Activated naive CD8-positive, alpha-beta T cell treated with anti-CD3 and anti-CD28 coated beads for 36 hours (primary cell): Measurements from ENCODE around the gene FBXL17. TPM values are rescaled to one million over a fixed set of nuclear protein-coding genes. Genes with fewer than 3 reads are reported as not detected.

ENCODE experiments used
- DNase-seq: peaks from one replicate; pipeline ENCODE4 v3.0.0; 2021
- H3K27ac Mint-ChIP-seq: one replicate; pipeline ENCODE4 v1.8.0; 2022; ENCODE audit warnings: mild to moderate bottlenecking, moderate library complexity, mixed read lengths
- H3K27me3 Mint-ChIP-seq: one replicate; pipeline ENCODE4 v1.8.0; 2022; ENCODE audit warnings: mild to moderate bottlenecking, mixed read lengths
- H3K36me3 Mint-ChIP-seq: one replicate; pipeline ENCODE4 v1.8.0; 2021; ENCODE audit warnings: mild to moderate bottlenecking, mixed read lengths
- H3K4me1 Mint-ChIP-seq: one replicate; pipeline ENCODE4 v1.8.0; 2021; ENCODE audit warnings: mixed read lengths
- H3K4me3 Mint-ChIP-seq: one replicate; pipeline ENCODE4 v1.8.0; 2022; ENCODE audit warnings: mild to moderate bottlenecking, moderate library complexity, mixed read lengths
- H3K9me3 Mint-ChIP-seq: one replicate; pipeline ENCODE4 v1.8.0; 2022; ENCODE audit warnings: mixed read lengths
- total RNA-seq, 2 experiments: library from RNA; stranded (reverse); gene quantifications; one replicate each; pipeline ENCODE4 v1.2.3, GENCODE V29; 2021

Gene FBXL17
- total RNA-seq, 2 experiments from 2014 or later = 3.6 to 4.5 TPM

DNA sequence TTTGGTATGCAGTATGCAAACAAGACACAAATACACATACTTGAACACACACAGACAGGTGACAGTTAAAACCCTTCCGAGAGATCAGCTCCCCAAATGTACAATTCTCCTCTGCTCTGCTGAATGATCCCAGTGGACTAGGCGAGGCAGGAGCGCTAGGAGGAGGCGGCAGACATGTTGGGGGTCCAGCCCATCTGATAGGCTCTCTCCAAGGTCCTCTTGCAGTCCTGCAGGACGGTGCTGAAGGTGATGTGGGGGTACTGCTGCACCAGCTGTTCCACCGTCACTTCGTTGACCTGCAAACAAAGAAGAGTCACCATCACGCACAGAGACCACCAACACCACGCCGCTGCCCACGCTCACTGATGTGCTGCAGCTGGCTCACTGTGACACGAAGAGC is 520.3 kb downstream of the FBXL17 start:
- H3K9me3 Mint-ChIP-seq = peaks cover 2% of the 10 kb centered on the region
- H3K4me3 Mint-ChIP-seq = no peak overlapping the region
- DNase-seq = no peak
- H3K4me1 Mint-ChIP-seq = no peaks in the 10 kb centered on the region
- no peaks in the 10 kb centered on the region for H3K27me3 Mint-ChIP-seq
- no peak overlapping the region for H3K27ac Mint-ChIP-seq
- peaks cover 14% of the 10 kb centered on the region for H3K36me3 Mint-ChIP-seq

GRCh38 chr5:107860044-107860443 is 521.9 kb downstream of the FBXL17 start:
- Mint-ChIP-seq H3K27me3 (no peaks in the 10 kb centered on the region), H3K27ac (no peak overlapping the region), H3K4me1 (no peaks in the 10 kb centered on the region), H3K9me3 (peaks cover 2% of the 10 kb centered on the region), H3K4me3 (no peak overlapping the region), H3K36me3 (peaks cover 12% of the 10 kb centered on the region)
- no peak for DNase-seq

GRCh38 chr5:107858788-107859187 is 523.1 kb downstream of the FBXL17 start:
- no peak overlapping the region for H3K27ac Mint-ChIP-seq
- no peaks in the 10 kb centered on the region for H3K4me1 Mint-ChIP-seq
- peaks cover 2% of the 10 kb centered on the region for H3K9me3 Mint-ChIP-seq
- no peaks in the 10 kb centered on the region for H3K27me3 Mint-ChIP-seq
- no peak overlapping the region for H3K4me3 Mint-ChIP-seq
- DNase-seq = no peak
- H3K36me3 Mint-ChIP-seq = peaks cover 6% of the 10 kb centered on the region

DNA sequence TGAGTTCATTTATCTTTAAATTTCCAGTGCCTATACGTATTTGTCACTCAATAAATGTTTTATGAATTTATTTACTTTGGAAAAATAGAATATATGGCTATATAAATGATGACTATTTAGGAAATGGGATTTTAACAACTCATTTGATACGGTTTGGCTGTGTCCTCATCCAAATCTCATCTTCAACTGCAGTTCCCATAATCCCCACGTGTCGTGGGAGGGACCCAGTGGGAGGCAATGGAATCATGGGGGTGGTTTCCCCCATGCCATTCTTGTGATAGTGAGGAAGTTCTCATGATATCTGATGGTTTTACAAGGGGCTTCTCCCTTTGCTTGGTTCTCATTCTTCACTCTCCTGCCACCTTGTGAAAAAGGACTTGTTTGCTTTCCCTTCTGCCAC is 523.6 kb downstream of the FBXL17 start:
- Mint-ChIP-seq H3K36me3 (peaks cover 6% of the 10 kb centered on the region), H3K27me3 (no peaks in the 10 kb centered on the region), H3K4me3 (no peak overlapping the region), H3K9me3 (peaks cover 2% of the 10 kb centered on the region), H3K4me1 (no peaks in the 10 kb centered on the region), H3K27ac (no peak overlapping the region)
- DNase-seq = no peak

GRCh38 chr5:107857785-107858184 is 524.1 kb downstream of the FBXL17 start:
- no peak overlapping the region for H3K27ac Mint-ChIP-seq
- DNase-seq = no peak
- no peaks in the 10 kb centered on the region for H3K27me3 Mint-ChIP-seq
- no peak overlapping the region for H3K4me3 Mint-ChIP-seq
- H3K36me3 Mint-ChIP-seq = peaks cover 4% of the 10 kb centered on the region
- H3K9me3 Mint-ChIP-seq = peaks cover 2% of the 10 kb centered on the region
- no peaks in the 10 kb centered on the region for H3K4me1 Mint-ChIP-seq

- Mint-ChIP-seq H3K27ac (no peak overlapping the region), H3K4me3 (no peak overlapping the region), H3K27me3 (no peaks in the 10 kb centered on the region), H3K4me1 (no peaks in the 10 kb centered on the region), H3K36me3 (no peaks in the 10 kb centered on the region), H3K9me3 (peaks cover 2% of the 10 kb centered on the region)
- no peak for DNase-seq
Measured at GRCh38 chr5:107855171-107855570, 526.7 kb downstream of the FBXL17 start.

- Mint-ChIP-seq H3K4me1 (no peaks in the 10 kb centered on the region), H3K9me3 (peaks cover 2% of the 10 kb centered on the region), H3K27ac (no peak overlapping the region), H3K27me3 (no peaks in the 10 kb centered on the region), H3K36me3 (no peaks in the 10 kb centered on the region), H3K4me3 (no peak overlapping the region)
- no peak for DNase-seq
Measured at GRCh38 chr5:107853696-107854095, 528.2 kb downstream of the FBXL17 start.

DNA sequence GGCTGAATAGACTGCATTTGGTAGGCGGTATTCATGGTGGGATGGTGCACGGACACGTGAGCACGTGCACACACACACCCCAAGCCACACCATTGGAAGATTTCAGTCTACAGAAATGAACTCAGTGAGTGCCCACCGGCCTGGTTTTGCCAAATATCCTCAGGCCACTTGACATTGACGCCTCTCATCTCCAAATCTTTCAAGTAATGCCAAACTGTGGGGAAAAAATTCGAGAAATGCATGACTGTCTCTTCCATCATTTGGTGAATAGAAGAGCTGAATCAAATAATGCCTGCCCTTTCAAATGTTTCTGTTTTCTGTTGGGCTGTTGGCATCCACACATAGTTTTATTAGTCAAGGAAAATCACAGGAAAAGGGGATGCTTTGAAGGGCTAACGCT is 528.9 kb downstream of the FBXL17 start:
- H3K36me3 Mint-ChIP-seq = no peaks in the 10 kb centered on the region
- H3K27ac Mint-ChIP-seq = no peak overlapping the region
- H3K9me3 Mint-ChIP-seq = no peaks in the 10 kb centered on the region
- H3K4me3 Mint-ChIP-seq = no peak overlapping the region
- no peaks in the 10 kb centered on the region for H3K4me1 Mint-ChIP-seq
- no peaks in the 10 kb centered on the region for H3K27me3 Mint-ChIP-seq
- no peak for DNase-seq

DNA sequence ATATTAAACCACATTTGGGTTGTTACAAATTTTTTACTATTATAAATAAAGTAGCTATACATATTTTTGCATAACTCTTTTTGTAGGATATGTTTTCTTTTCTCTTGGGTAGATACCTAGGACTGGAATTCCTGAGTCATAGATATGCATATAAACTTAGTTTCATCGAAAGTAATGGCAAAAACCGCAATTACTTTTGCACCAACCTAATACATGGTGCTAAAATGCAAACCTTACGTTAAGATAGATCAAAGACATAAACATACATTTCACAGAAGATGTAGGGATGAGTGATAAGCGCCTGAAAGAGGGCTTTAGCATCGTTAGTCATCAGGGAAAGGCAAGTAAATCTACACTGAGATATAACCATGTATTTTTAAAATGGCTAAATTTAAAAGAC is 532.8 kb downstream of the FBXL17 start:
- peaks cover 4% of the 10 kb centered on the region for H3K9me3 Mint-ChIP-seq
- DNase-seq = no peak
- no peak overlapping the region for H3K27ac Mint-ChIP-seq
- no peaks in the 10 kb centered on the region for H3K4me1 Mint-ChIP-seq
- H3K4me3 Mint-ChIP-seq = no peak overlapping the region
- no peaks in the 10 kb centered on the region for H3K36me3 Mint-ChIP-seq
- no peaks in the 10 kb centered on the region for H3K27me3 Mint-ChIP-seq

- Mint-ChIP-seq H3K27me3 (peaks cover 16% of the 10 kb centered on the region), H3K4me1 (no peaks in the 10 kb centered on the region), H3K9me3 (no peaks in the 10 kb centered on the region), H3K36me3 (no peaks in the 10 kb centered on the region), H3K4me3 (no peak overlapping the region), H3K27ac (no peak overlapping the region)
- DNase-seq = no peak
Measured at GRCh38 chr5:107840592-107840991, 541.3 kb downstream of the FBXL17 start.

- H3K4me1 Mint-ChIP-seq = no peaks in the 10 kb centered on the region
- H3K9me3 Mint-ChIP-seq = no peaks in the 10 kb centered on the region
- no peak for DNase-seq
- H3K4me3 Mint-ChIP-seq = no peak overlapping the region
- peaks cover 16% of the 10 kb centered on the region for H3K27me3 Mint-ChIP-seq
- no peaks in the 10 kb centered on the region for H3K36me3 Mint-ChIP-seq
- no peak overlapping the region for H3K27ac Mint-ChIP-seq
Measured at GRCh38 chr5:107840161-107840560, 541.7 kb downstream of the FBXL17 start.

DNA sequence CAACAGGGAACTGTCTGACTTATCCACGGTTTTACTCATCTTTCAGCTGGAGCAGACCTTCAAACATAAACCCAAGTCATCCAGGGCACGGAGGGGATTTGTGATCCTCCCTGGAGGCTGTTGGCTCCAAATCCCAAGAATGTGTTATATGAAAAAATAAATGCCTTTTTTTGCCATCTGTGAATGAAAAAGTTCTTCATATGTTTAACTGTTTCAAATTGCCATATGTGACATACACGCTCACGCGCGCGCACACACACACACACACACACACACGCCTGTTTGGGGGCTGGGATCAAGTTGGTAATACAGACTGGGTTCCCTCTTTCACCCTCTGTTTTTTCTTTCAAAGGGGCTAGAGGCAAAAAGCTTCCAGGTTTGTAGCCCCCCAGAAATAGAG is 546.8 kb downstream of the FBXL17 start:
- no peaks in the 10 kb centered on the region for H3K36me3 Mint-ChIP-seq
- no peak for DNase-seq
- H3K27me3 Mint-ChIP-seq = peaks cover under 1% of the 10 kb centered on the region
- no peaks in the 10 kb centered on the region for H3K9me3 Mint-ChIP-seq
- H3K27ac Mint-ChIP-seq = no peak overlapping the region
- no peak overlapping the region for H3K4me3 Mint-ChIP-seq
- no peaks in the 10 kb centered on the region for H3K4me1 Mint-ChIP-seq

- Mint-ChIP-seq H3K9me3 (no peaks in the 10 kb centered on the region), H3K27ac (no peak overlapping the region), H3K36me3 (no peaks in the 10 kb centered on the region), H3K4me1 (no peaks in the 10 kb centered on the region), H3K27me3 (no peaks in the 10 kb centered on the region), H3K4me3 (no peak overlapping the region)
- no peak for DNase-seq
Measured at GRCh38 chr5:107832746-107833145, 549.2 kb downstream of the FBXL17 start.

- H3K36me3 Mint-ChIP-seq = no peaks in the 10 kb centered on the region
- H3K9me3 Mint-ChIP-seq = no peaks in the 10 kb centered on the region
- peaks cover 3% of the 10 kb centered on the region for H3K27me3 Mint-ChIP-seq
- no peak overlapping the region for H3K4me3 Mint-ChIP-seq
- no peak overlapping the region for H3K27ac Mint-ChIP-seq
- H3K4me1 Mint-ChIP-seq = no peaks in the 10 kb centered on the region
- DNase-seq = no peak
Measured at GRCh38 chr5:107831612-107832395, 550.1 kb downstream of the FBXL17 start.

- Mint-ChIP-seq H3K27ac (no peak overlapping the region), H3K27me3 (peaks cover 4% of the 10 kb centered on the region), H3K9me3 (no peaks in the 10 kb centered on the region), H3K4me1 (no peaks in the 10 kb centered on the region), H3K36me3 (no peaks in the 10 kb centered on the region), H3K4me3 (no peak overlapping the region)
- DNase-seq = no peak
Measured at GRCh38 chr5:107830750-107831149, 551.1 kb downstream of the FBXL17 start.

DNA sequence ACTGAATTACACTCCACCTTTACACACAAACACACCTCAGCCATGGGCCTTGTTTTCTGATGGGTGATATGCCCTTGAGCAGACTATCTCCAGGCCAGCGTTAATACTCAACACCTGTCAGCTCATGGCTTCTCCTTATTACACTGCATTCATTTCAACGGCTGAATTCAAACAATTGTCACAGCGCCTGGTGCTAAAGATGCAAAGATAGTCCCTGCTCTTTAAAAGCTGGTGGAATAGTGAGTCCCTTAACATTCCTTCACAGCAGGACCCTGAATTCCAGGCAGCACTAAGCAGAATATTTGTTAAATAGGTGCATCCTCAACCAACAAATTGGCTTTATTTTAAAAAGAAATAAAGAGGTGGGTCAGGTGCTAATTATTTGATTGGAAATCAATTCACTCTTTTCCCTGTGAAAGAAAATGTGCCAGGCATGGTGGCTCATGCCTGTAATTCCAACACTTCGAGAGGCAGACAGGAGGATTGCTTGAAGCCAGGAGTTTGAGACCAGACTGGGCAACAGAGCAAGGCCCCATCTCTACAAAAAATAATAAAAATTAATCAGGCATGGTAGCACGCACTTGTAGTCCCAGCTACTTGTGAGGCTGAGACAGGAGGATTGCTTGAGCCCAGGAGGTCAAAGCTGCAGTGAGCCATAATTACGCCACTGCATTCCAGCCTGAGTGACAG is 555.4 kb downstream of the FBXL17 start:
- DNase-seq = no peak
- Mint-ChIP-seq H3K4me3 (no peak overlapping the region), H3K27me3 (peaks cover 10% of the 10 kb centered on the region), H3K9me3 (peaks cover 3% of the 10 kb centered on the region), H3K27ac (no peak overlapping the region), H3K4me1 (no peaks in the 10 kb centered on the region), H3K36me3 (no peaks in the 10 kb centered on the region)
